Measurements from ENCODE around the gene TBCD.
"Not testable (repeated sequence)": the region's sequence is repeated elsewhere in the genome, so short reads cannot be mapped to it uniquely, and the experiment has no call there.

Gene TBCD

GRCh38 chr17:82940226-82941020 lies 188.6 kb downstream of the TBCD start:
- DNase-seq (ENCODE audit: low spot score), result no peak

GRCh38 chr17:82941021-82942001 lies 189.4 kb downstream of the TBCD start:
- no peak for DNase-seq (ENCODE audit: low spot score)

- DNase-seq (ENCODE audit: low spot score), result no peak
These were observed 190.6 kb downstream of the TBCD start for GRCh38 chr17:82942166-82943130.

- DNase-seq (ENCODE audit: low spot score), result no peak
These were observed 191.5 kb downstream of the TBCD start for GRCh38 chr17:82943339-82943738.

GRCh38 chr17:82943751-82944150 lies 191.9 kb downstream of the TBCD start:
- no peak for DNase-seq (ENCODE audit: low spot score)

- DNase-seq (ENCODE audit: low spot score), result no peak
These were observed 193.1 kb downstream of the TBCD start for GRCh38 chr17:82944990-82945389.

GRCh38 chr17:82946081-82946480 lies 194.2 kb downstream of the TBCD start:
- no peak for DNase-seq (ENCODE audit: low spot score)

GRCh38 chr17:82947051-82947991 lies 195.5 kb downstream of the TBCD start:
- no peak for DNase-seq (ENCODE audit: low spot score)

GRCh38 chr17:82948081-82948511 lies 196.2 kb downstream of the TBCD start:
- DNase-seq (ENCODE audit: low spot score), result no peak

GRCh38 chr17:82948957-82949356 lies 197.1 kb downstream of the TBCD start:
- no peak for DNase-seq (ENCODE audit: low spot score)

GRCh38 chr17:82949361-82949760 lies 197.5 kb downstream of the TBCD start:
- no peak for DNase-seq (ENCODE audit: low spot score)

- DNase-seq (ENCODE audit: low spot score), result no peak
These were observed 198.1 kb downstream of the TBCD start for GRCh38 chr17:82949984-82950383.

- no peak for DNase-seq (ENCODE audit: low spot score)
These were observed 198.7 kb downstream of the TBCD start for GRCh38 chr17:82950525-82951102.

GRCh38 chr17:82952019-82952418 lies 200.2 kb downstream of the TBCD start:
- no peak for DNase-seq (ENCODE audit: low spot score)

GRCh38 chr17:82955106-82955505 lies 203.2 kb downstream of the TBCD start:
- DNase-seq (ENCODE audit: low spot score), result not testable (repeated sequence)

GRCh38 chr17:82955627-82956026 lies 203.8 kb downstream of the TBCD start:
- not testable (repeated sequence) for DNase-seq (ENCODE audit: low spot score)

GRCh38 chr17:82956146-82956725 lies 204.4 kb downstream of the TBCD start:
- DNase-seq (ENCODE audit: low spot score), result no peak

- DNase-seq (ENCODE audit: low spot score), result no peak
These were observed 205.0 kb downstream of the TBCD start for GRCh38 chr17:82956726-82957468.

- DNase-seq (ENCODE audit: low spot score), result no peak
These were observed 205.6 kb downstream of the TBCD start for GRCh38 chr17:82957469-82957795.
